Breast epithelium (tissue), 3 donors: Measurements from ENCODE around the gene CHFR.

Experiments
- POLR2AphosphoS5 ChIP-seq, 3 donors: sonication (generic); formaldehyde crosslinking; IDR thresholded peaks; one replicate each; pipeline ENCODE4 v1.6.1; 2017; ENCODE audit warnings: antibody characterized with exemption in 3 of 3
- TF ChIP-seq, protein P1 (sequence below), 3 donors: fragments of 450-650 bp; IDR thresholded peaks; one replicate each; pipeline ENCODE4 v1.5.1; 2016 to 2017; ENCODE audit warnings: antibody characterized with exemption in 3 of 3, mild to moderate bottlenecking in 3 of 3, moderate library complexity in 3 of 3

- TF ChIP-seq, protein P1, sequence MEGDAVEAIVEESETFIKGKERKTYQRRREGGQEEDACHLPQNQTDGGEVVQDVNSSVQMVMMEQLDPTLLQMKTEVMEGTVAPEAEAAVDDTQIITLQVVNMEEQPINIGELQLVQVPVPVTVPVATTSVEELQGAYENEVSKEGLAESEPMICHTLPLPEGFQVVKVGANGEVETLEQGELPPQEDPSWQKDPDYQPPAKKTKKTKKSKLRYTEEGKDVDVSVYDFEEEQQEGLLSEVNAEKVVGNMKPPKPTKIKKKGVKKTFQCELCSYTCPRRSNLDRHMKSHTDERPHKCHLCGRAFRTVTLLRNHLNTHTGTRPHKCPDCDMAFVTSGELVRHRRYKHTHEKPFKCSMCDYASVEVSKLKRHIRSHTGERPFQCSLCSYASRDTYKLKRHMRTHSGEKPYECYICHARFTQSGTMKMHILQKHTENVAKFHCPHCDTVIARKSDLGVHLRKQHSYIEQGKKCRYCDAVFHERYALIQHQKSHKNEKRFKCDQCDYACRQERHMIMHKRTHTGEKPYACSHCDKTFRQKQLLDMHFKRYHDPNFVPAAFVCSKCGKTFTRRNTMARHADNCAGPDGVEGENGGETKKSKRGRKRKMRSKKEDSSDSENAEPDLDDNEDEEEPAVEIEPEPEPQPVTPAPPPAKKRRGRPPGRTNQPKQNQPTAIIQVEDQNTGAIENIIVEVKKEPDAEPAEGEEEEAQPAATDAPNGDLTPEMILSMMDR (IDR thresholded peaks at IDR 0.05): no peak
- no peak for TF ChIP-seq POLR2AphosphoS5 (IDR thresholded peaks at IDR 0.05)
Observed at GRCh38 chr12:132925597-132926414, 38.4 kb upstream of the CHFR start.
